ENCODE data around the gene BBS9.
"Not testable (repeated sequence)": the region's sequence is repeated elsewhere in the genome, so short reads cannot be mapped to it uniquely, and the experiment has no call there.

BBS9 gene

DNA sequence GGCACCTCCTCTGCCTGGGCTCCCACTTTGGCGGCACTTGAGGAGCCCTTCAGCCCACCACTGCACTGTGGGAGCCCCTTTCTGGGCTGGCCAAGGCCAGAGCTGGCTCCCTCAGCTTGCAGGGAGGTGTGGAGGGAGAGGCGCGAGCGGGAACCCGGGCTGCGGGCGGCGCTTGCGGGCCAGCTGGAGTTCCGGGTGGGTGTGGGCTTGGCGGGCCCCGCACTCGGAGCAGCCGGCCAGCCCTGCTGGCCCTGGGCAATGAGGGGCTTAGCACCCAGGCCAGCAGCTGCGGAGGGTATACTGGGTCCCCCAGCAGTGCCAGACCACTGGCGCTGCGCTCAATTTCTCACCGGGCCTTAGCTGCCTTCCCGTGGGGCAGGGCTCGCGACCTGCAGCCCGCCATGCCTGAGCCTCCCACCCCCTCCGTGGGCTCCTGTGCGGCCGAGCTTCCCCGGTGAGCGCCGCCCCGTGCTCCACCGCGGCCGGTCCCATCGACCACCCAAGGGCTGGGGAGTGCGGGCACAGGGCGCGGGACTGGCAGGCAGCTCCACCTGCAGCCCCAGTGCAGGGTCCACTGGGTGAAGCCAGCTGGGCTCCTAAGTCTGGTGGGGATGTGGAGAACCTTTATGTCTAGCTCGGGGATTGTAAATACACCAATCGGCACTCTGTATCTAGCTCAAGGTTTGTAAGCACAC is 89.6 kb downstream of the BBS9 start:
- not testable (repeated sequence) for H3K4me3 ChIP-seq (ENCODE audit: low read length in 2 of 2); H3K4me1 ChIP-seq (ENCODE audit: control insufficient read depth in 2 of 2, insufficient read depth in 2 of 2, low read length in 2 of 2); H3K9me3 ChIP-seq (ENCODE audit: control insufficient read depth in 2 of 2, low read length in 2 of 2); H3K36me3 ChIP-seq (ENCODE audit: control insufficient read depth in 2 of 2, insufficient read depth in 2 of 2, low read length in 2 of 2); H3K27ac ChIP-seq (ENCODE audit: low read depth in 2 of 2, low read length in 2 of 2); H3K27me3 ChIP-seq (ENCODE audit: control insufficient read depth in 2 of 2, insufficient read depth in 2 of 2, low read length in 2 of 2); H3K9ac ChIP-seq (ENCODE audit: low read depth in 1 of 2, low read length in 2 of 2)

DNA sequence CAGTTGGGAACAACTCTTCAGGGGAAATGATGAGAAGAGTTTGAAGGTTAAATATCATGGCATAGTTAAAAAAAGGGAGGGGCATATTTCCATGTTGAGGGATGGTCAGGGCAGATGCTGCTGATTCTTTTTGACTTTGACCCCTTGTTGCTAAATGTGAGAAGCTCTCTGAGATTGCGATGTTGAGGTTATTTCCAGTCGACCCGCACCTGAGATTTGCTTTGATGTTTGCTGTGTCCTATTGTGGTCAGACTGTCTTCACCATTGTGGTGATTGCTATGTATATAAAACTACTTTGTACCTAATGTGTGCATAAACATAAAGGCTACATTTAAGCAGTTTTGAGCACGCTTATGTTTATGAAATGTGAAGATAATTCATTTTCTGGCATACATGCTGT is 90.9 kb downstream of the BBS9 start:
- H3K9me3 ChIP-seq (ENCODE audit: control insufficient read depth in 2 of 2, low read length in 2 of 2), result no peaks in the 10 kb centered on the region
- no peaks in the 10 kb centered on the region for H3K27me3 ChIP-seq (ENCODE audit: control insufficient read depth in 2 of 2, insufficient read depth in 2 of 2, low read length in 2 of 2)
- H3K36me3 ChIP-seq (ENCODE audit: control insufficient read depth in 2 of 2, insufficient read depth in 2 of 2, low read length in 2 of 2), result no peaks in the 10 kb centered on the region
- no peak overlapping the region for H3K9ac ChIP-seq (ENCODE audit: low read depth in 1 of 2, low read length in 2 of 2)
- no peaks in the 10 kb centered on the region for H3K4me1 ChIP-seq (ENCODE audit: control insufficient read depth in 2 of 2, insufficient read depth in 2 of 2, low read length in 2 of 2)
- no peak overlapping the region for H3K4me3 ChIP-seq (ENCODE audit: low read length in 2 of 2)
- H3K27ac ChIP-seq (ENCODE audit: low read depth in 2 of 2, low read length in 2 of 2), result no peak overlapping the region

DNA sequence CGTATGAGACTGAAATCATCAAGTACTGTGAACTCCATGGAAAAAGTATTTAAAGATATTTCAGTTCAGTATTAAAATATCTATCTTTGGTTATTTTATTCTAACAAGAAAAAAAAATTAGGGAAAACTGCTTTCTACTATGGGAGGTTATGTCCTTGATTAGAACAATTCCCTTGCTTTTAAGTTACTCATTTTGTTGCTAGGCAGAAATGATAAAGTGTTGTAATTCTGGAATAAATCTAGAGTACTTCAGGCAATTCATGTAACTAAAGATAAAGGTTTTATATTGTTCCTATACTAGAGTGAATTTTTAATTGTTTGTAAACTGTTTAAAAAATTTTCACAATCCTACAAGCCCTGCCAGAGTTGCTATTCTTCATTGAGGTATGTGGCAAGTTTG is 92.0 kb downstream of the BBS9 start:
- Histone ChIP-seq H3K9me3 (ENCODE audit: control insufficient read depth in 2 of 2, low read length in 2 of 2) (no peaks in the 10 kb centered on the region), H3K36me3 (ENCODE audit: control insufficient read depth in 2 of 2, insufficient read depth in 2 of 2, low read length in 2 of 2) (no peaks in the 10 kb centered on the region), H3K9ac (ENCODE audit: low read depth in 1 of 2, low read length in 2 of 2) (no peak overlapping the region), H3K27me3 (ENCODE audit: control insufficient read depth in 2 of 2, insufficient read depth in 2 of 2, low read length in 2 of 2) (no peaks in the 10 kb centered on the region), H3K27ac (ENCODE audit: low read depth in 2 of 2, low read length in 2 of 2) (no peak overlapping the region), H3K4me1 (ENCODE audit: control insufficient read depth in 2 of 2, insufficient read depth in 2 of 2, low read length in 2 of 2) (no peaks in the 10 kb centered on the region), H3K4me3 (ENCODE audit: low read length in 2 of 2) (no peak overlapping the region)

DNA sequence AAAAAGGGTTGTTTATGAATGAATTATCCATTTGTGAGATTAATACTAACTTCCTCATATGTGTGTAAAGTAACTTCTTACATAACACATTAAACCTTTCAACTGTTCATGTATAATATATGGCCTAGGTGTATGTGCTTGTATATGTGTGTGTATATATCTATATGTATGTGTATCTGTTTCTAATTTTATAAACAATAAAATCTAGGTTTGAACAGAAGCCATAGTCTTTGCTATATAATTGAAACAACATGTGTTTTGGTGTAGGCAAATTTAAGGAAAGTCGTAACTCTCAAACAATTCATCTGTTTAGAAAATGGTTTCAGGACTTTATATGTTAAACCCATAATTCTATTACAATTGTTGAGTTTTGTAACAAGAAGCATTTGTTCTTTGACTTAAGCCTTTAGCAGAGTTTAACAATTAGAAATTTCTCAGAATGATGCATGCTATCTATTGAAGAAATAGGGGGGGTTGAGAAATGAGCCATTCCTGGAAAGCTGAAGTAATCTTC is 103.3 kb downstream of the BBS9 start:
- Histone ChIP-seq H3K9me3 (ENCODE audit: control insufficient read depth in 2 of 2, low read length in 2 of 2) (no peaks in the 10 kb centered on the region), H3K27me3 (ENCODE audit: control insufficient read depth in 2 of 2, insufficient read depth in 2 of 2, low read length in 2 of 2) (no peaks in the 10 kb centered on the region), H3K4me3 (ENCODE audit: low read length in 2 of 2) (no peak overlapping the region)

DNA sequence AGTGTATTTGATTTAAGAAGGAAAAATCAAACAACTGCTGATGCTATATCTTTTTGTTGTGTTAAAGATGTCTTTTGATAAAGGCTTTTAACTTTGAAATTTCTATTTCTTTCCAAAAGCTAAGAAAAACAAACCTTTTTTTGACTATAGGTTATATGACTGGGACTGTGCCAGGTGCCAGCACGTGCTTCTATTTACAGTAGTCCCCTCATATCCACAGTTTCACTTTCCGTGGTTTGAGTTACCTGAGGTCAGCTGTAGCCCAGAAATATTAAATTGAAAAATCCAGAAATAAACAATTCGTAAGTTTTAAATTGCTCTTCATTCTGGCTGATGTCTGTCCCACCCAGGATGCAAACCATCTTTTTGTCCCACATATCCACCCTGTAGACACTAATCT is 104.3 kb downstream of the BBS9 start:
- Histone ChIP-seq H3K36me3 (ENCODE audit: control insufficient read depth in 2 of 2, insufficient read depth in 2 of 2, low read length in 2 of 2) (no peaks in the 10 kb centered on the region), H3K4me3 (ENCODE audit: low read length in 2 of 2) (no peak overlapping the region)

More for the DNA sequence above, 103.3 kb downstream of the BBS9 start:
- no peaks in the 10 kb centered on the region for H3K36me3 ChIP-seq (ENCODE audit: control insufficient read depth in 2 of 2, insufficient read depth in 2 of 2, low read length in 2 of 2)
- H3K27ac ChIP-seq (ENCODE audit: low read depth in 2 of 2, low read length in 2 of 2), result no peak overlapping the region
- no peaks in the 10 kb centered on the region for H3K4me1 ChIP-seq (ENCODE audit: control insufficient read depth in 2 of 2, insufficient read depth in 2 of 2, low read length in 2 of 2)
- no peak overlapping the region for H3K9ac ChIP-seq (ENCODE audit: low read depth in 1 of 2, low read length in 2 of 2)

DNA sequence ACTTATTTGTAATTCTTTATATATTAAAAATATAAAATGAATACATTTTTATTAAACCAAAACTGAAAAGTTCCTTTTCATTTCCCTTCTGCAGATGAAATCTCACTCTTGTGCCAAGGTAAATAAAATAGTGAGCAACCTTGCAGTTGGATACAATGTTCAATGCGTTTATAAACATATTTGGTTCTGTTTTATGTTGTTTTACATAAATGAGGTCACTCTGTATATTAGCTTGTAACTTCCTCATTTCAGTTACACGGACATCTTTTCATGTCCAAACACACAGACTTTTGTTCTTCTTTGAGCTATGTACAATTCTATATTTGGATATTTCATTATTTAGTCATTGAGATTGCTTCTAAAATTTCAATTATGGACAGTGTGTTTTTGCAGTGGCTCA is 107.7 kb downstream of the BBS9 start:
- Histone ChIP-seq H3K27ac (ENCODE audit: low read depth in 2 of 2, low read length in 2 of 2) (no peak overlapping the region), H3K9me3 (ENCODE audit: control insufficient read depth in 2 of 2, low read length in 2 of 2) (no peaks in the 10 kb centered on the region), H3K4me3 (ENCODE audit: low read length in 2 of 2) (no peak overlapping the region), H3K9ac (ENCODE audit: low read depth in 1 of 2, low read length in 2 of 2) (no peak overlapping the region), H3K36me3 (ENCODE audit: control insufficient read depth in 2 of 2, insufficient read depth in 2 of 2, low read length in 2 of 2) (no peaks in the 10 kb centered on the region), H3K4me1 (ENCODE audit: control insufficient read depth in 2 of 2, insufficient read depth in 2 of 2, low read length in 2 of 2) (no peaks in the 10 kb centered on the region), H3K27me3 (ENCODE audit: control insufficient read depth in 2 of 2, insufficient read depth in 2 of 2, low read length in 2 of 2) (no peaks in the 10 kb centered on the region)

More for the DNA sequence above, 104.3 kb downstream of the BBS9 start:
- Histone ChIP-seq H3K27ac (ENCODE audit: low read depth in 2 of 2, low read length in 2 of 2) (no peak overlapping the region), H3K4me1 (ENCODE audit: control insufficient read depth in 2 of 2, insufficient read depth in 2 of 2, low read length in 2 of 2) (no peaks in the 10 kb centered on the region), H3K9ac (ENCODE audit: low read depth in 1 of 2, low read length in 2 of 2) (no peak overlapping the region), H3K27me3 (ENCODE audit: control insufficient read depth in 2 of 2, insufficient read depth in 2 of 2, low read length in 2 of 2) (no peaks in the 10 kb centered on the region), H3K9me3 (ENCODE audit: control insufficient read depth in 2 of 2, low read length in 2 of 2) (no peaks in the 10 kb centered on the region)

DNA sequence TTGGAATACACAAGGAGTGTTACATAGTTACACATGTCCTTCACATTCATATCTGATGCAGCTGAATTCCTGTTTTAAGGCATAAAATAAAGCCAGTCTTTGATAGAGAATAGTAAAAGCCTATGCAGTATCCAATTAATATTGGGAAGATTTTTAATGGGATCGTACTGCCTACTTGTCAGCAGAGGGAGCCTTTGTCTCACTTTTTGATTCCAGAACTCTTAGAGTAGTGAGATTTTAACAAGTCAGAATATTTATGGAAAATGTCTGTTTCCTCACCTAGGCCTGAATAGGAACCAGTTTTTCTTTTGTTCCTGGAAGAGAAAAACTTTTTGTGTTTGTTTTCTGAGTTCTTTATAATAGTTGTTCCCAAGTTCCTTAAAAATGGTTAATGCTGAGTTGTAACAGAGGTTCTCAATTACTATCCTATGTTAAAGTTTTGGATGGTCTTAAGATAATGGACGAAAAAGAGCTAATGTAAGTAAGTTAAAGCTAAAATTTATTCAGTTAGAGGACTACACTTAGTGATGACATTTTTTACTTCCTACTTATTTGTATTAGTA is 114.0 kb downstream of the BBS9 start:
- H3K36me3 ChIP-seq (ENCODE audit: control insufficient read depth in 2 of 2, insufficient read depth in 2 of 2, low read length in 2 of 2), result no peaks in the 10 kb centered on the region
- no peak overlapping the region for H3K9ac ChIP-seq (ENCODE audit: low read depth in 1 of 2, low read length in 2 of 2)
- no peaks in the 10 kb centered on the region for H3K9me3 ChIP-seq (ENCODE audit: control insufficient read depth in 2 of 2, low read length in 2 of 2)
- H3K4me1 ChIP-seq (ENCODE audit: control insufficient read depth in 2 of 2, insufficient read depth in 2 of 2, low read length in 2 of 2), result no peaks in the 10 kb centered on the region
- no peak overlapping the region for H3K4me3 ChIP-seq (ENCODE audit: low read length in 2 of 2)
- H3K27ac ChIP-seq (ENCODE audit: low read depth in 2 of 2, low read length in 2 of 2), result no peak overlapping the region
- no peaks in the 10 kb centered on the region for H3K27me3 ChIP-seq (ENCODE audit: control insufficient read depth in 2 of 2, insufficient read depth in 2 of 2, low read length in 2 of 2)

DNA sequence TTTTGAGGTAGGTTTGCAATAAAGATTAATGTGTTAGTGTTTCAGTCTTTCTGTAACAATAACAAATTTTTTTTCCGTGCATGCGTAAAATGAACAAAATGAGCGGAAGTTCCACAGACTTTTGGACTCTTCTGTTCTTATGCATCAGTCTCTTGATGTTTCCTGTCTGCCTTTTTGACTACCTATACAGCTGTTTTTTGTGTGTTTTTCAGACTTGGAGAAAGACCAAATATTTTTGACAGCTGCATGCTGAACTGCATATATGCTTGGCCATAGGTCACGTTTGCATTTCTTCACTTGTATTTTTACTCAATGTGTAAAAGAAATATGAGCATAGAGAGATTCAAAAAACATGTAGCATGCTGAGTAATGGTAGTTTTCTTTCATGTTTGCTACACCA is 119.3 kb downstream of the BBS9 start:
- Histone ChIP-seq H3K9ac (ENCODE audit: low read depth in 1 of 2, low read length in 2 of 2) (no peak overlapping the region), H3K4me1 (ENCODE audit: control insufficient read depth in 2 of 2, insufficient read depth in 2 of 2, low read length in 2 of 2) (no peaks in the 10 kb centered on the region)

DNA sequence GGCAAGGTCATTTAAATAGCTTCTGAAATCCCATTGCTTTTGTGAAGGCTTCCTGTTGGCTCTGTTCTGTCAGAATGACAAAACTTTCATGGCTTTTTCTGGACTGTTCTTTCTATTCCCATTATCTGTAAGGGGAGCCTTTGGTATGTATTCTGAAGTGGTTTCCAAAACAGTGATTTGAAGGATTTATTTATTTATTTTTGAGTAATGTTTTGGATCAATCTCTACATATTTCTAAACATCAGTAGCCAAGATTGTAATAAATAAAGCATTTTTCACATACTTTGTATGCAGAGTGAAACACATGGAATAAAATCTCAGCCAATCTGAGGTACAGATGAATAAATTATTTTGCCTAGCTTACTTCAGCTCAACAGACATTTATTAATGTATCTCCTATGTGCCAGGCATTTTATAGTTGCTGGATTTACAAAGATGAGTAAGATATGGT is 121.1 kb downstream of the BBS9 start:
- Histone ChIP-seq H3K9me3 (ENCODE audit: control insufficient read depth in 2 of 2, low read length in 2 of 2) (no peaks in the 10 kb centered on the region), H3K4me3 (ENCODE audit: low read length in 2 of 2) (no peak overlapping the region), H3K27ac (ENCODE audit: low read depth in 2 of 2, low read length in 2 of 2) (no peak overlapping the region), H3K36me3 (ENCODE audit: control insufficient read depth in 2 of 2, insufficient read depth in 2 of 2, low read length in 2 of 2) (no peaks in the 10 kb centered on the region), H3K9ac (ENCODE audit: low read depth in 1 of 2, low read length in 2 of 2) (no peak overlapping the region), H3K27me3 (ENCODE audit: control insufficient read depth in 2 of 2, insufficient read depth in 2 of 2, low read length in 2 of 2) (no peaks in the 10 kb centered on the region), H3K4me1 (ENCODE audit: control insufficient read depth in 2 of 2, insufficient read depth in 2 of 2, low read length in 2 of 2) (no peaks in the 10 kb centered on the region)

More for the DNA sequence above, 119.3 kb downstream of the BBS9 start:
- no peak overlapping the region for H3K27ac ChIP-seq (ENCODE audit: low read depth in 2 of 2, low read length in 2 of 2)
- no peaks in the 10 kb centered on the region for H3K36me3 ChIP-seq (ENCODE audit: control insufficient read depth in 2 of 2, insufficient read depth in 2 of 2, low read length in 2 of 2)
- H3K9me3 ChIP-seq (ENCODE audit: control insufficient read depth in 2 of 2, low read length in 2 of 2), result no peaks in the 10 kb centered on the region
- H3K27me3 ChIP-seq (ENCODE audit: control insufficient read depth in 2 of 2, insufficient read depth in 2 of 2, low read length in 2 of 2), result no peaks in the 10 kb centered on the region
- H3K4me3 ChIP-seq (ENCODE audit: low read length in 2 of 2), result no peak overlapping the region

DNA sequence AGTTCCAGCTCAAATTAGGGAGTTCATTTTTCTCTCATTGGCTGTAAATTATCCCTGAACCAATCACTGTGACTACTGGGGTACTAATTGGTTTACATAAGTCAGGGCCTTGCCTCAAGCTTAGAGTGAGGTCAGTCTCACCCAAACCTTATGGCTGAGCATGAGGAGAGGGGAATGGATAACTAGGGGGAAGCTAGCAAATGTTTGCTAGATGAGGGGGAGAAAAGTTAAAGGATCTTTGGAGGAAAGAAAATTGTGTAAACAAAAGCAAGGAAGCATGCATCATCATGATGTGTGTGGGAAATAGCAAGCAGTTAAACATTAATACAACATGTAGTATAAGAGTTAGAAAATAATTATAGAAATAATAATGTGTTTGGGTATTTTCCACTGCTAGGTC is 121.9 kb downstream of the BBS9 start:
- Histone ChIP-seq H3K36me3 (ENCODE audit: control insufficient read depth in 2 of 2, insufficient read depth in 2 of 2, low read length in 2 of 2) (no peaks in the 10 kb centered on the region), H3K27me3 (ENCODE audit: control insufficient read depth in 2 of 2, insufficient read depth in 2 of 2, low read length in 2 of 2) (no peaks in the 10 kb centered on the region), H3K4me3 (ENCODE audit: low read length in 2 of 2) (no peak overlapping the region), H3K27ac (ENCODE audit: low read depth in 2 of 2, low read length in 2 of 2) (no peak overlapping the region), H3K9me3 (ENCODE audit: control insufficient read depth in 2 of 2, low read length in 2 of 2) (no peaks in the 10 kb centered on the region), H3K9ac (ENCODE audit: low read depth in 1 of 2, low read length in 2 of 2) (no peak overlapping the region), H3K4me1 (ENCODE audit: control insufficient read depth in 2 of 2, insufficient read depth in 2 of 2, low read length in 2 of 2) (no peaks in the 10 kb centered on the region)

All from mucosa of rectum (tissue), 2 donors.